Mesangial cell (primary cell): Measurements from ENCODE around the gene FOXD1. TPM values are rescaled to one million over a fixed set of nuclear protein-coding genes. Genes with fewer than 3 reads are reported as not detected.

ENCODE experiments used
- total RNA-seq: library from RNA; depleted of rRNA; stranded (reverse); fragments of >200 nt; gene quantifications from 2 replicates; pipeline ENCODE4 v1.2.3, GENCODE V29; 2015

The FOXD1 gene
- total RNA-seq, result 52.2 and 72.4 TPM in 2 replicates

DNA sequence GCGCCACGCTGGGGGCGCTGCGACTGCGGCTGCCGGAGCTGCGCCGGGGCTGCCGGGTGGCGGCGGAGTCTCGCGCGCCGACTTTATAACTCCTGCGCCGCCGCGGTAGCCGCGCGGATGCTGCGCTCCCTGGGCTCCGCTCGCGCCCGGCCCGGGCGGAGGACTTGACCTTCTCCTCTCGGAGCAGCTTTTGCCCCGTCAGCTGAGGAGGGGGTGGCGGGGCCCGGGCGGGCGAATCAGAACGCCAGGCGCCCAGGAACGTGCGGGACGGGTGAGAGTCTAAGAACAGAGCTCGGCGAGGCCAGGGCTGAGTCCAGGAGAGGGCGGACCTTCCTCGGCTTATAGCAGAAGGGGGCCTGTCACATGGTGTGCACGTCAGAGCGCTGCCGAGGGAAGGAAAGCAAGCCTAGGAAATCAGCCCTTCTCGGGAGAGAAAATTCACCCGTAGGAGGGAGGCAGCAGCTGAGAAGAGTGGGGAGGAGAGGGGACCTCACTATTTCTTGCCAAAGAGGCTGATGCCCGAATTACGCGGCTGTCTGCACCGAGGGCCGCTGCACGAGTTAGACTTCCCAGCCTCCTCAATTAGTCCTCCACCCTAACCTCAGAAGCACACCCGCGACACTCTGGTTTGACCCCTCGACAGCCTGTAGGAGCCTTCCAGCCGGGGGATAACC, at the start of gene FOXD1:
Gene FOXD1, minus strand, starts transcription at position 315 of the 674 bp plus-strand sequence. CDS start 415 bp downstream, outside the sequence.

Other genes with a start within 250 kb of the FOXD1 start
- gene BTF3, start 49.7 kb upstream of the FOXD1 start, total RNA-seq, result 360 and 457 TPM in 2 replicates
- 9.0 and 13.8 TPM in 2 replicates for gene ANKRA2, start 116.9 kb upstream of the FOXD1 start, total RNA-seq
- 11.0 and 15.0 TPM in 2 replicates for gene UTP15, start 117.0 kb upstream of the FOXD1 start, total RNA-seq
- 32.4 and 59.5 TPM in 2 replicates for gene ARHGEF28, start 177.4 kb upstream of the FOXD1 start, total RNA-seq